Mononuclear cell (primary cell): ENCODE measurements around the gene INPP5D. TPM values are rescaled to one million over a fixed set of nuclear protein-coding genes. Genes with fewer than 3 reads are reported as not detected.

Experiments used
- H3K27me3 ChIP-seq: 2 replicates; pipeline ENCODE4 v1.6.0; 2011; ENCODE audit warnings: low read length, control low read depth; ENCODE audit not compliant: insufficient read depth
- H3K4me1 ChIP-seq: 2 replicates; pipeline ENCODE4 v1.5.1; 2011; ENCODE audit warnings: mild to moderate bottlenecking, low read length, control low read depth; ENCODE audit not compliant: insufficient read depth
- H3K4me3 ChIP-seq: 2 replicates; pipeline ENCODE4 v1.5.1; 2011; ENCODE audit warnings: mild to moderate bottlenecking, low read length, moderate library complexity
- H3K9me3 ChIP-seq: 2 replicates; pipeline ENCODE4 v1.5.1; 2011; ENCODE audit warnings: low read depth, mild to moderate bottlenecking, control low read depth, low read length
- total RNA-seq: library from RNA; depleted of rRNA; stranded (reverse); fragments of >200 nt; gene quantifications from one replicate; pipeline ENCODE4 v1.2.3, GENCODE V29; 2012

The INPP5D gene
- total RNA-seq, 1 donor: 122 TPM

- Histone ChIP-seq H3K27me3 (no peaks in the 10 kb centered on the region), H3K4me3 (no peak overlapping the region), H3K9me3 (no peaks in the 10 kb centered on the region), H3K4me1 (peaks cover 65% of the 10 kb centered on the region)
Measured at GRCh38 chr2:233241803-233242202, 181.7 kb downstream of the INPP5D start.

DNA sequence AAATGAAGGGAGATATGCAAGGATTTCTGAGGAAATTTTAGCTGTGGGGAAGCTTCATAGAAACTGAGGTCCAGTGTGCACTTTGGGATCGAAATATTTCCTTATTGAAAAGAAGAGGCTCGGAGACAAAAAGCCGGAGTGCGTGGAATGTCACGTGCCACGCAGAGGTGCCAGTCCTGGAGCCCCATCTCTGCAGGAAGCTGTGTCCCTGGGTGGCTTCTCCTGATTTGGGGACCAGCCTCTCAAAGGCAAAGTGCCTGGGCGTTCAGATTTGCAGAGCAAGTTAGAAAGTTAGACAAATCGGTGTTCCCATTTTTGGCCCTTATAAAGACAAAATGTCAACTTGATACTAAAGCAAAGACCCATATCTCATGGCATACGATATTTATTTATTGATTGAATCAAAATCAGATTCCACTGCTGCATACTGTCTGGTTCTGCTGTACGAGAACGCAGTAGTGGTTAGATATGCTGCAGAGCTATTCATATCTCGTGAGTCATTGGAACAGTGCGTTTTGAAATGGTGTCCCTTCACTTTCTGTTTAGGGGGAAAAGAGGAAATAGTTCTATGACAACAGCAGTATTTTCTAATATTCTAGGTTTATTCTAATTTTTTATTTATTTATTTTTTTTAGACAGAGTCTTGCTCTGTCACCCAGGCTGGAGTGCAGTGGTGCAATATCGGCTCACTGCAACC, 182.2 kb downstream of the INPP5D start:
- Histone ChIP-seq H3K4me3 (no peak overlapping the region), H3K9me3 (no peaks in the 10 kb centered on the region), H3K27me3 (no peaks in the 10 kb centered on the region), H3K4me1 (peaks cover 67% of the 10 kb centered on the region)

DNA sequence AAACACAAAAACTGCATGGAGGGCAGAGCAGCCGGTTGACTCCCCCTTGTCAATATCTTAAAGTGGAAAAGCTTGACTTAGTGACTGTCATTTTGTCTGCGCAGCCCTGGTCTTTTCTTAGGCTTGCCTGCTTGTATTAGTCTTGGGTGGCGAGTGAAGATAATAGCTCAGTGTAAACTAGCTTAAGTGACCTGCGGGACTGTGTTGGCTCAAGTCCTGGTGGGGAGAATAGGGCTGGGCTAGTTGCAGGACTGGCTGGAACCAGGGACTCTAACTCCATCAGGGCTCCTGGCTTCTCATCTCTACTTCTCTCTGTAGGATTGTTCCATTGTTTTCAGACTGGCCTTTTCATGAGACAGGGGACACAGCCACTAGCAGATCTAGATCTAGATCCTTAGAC, 183.2 kb downstream of the INPP5D start:
- Histone ChIP-seq H3K9me3 (no peaks in the 10 kb centered on the region), H3K4me3 (no peak overlapping the region), H3K4me1 (peaks cover 76% of the 10 kb centered on the region), H3K27me3 (no peaks in the 10 kb centered on the region)

DNA sequence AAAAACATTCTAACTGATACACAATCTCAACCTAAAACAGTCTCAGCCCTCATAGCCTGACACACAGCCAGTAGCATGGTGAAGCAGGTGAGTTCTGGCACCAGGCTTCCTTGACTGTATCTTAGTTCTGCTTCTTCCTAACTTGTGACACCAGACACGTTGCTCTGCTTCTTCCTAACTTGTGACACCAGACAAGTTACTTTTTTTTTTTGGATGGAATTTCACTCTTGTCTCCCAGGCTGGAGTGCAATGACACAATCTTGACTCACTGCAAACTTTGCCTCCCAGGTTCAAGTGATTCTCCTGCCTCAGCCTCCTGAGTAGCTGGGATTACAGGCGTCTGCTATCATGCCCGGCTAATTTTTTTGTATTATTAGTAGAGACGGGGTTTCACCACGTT, 184.7 kb downstream of the INPP5D start:
- Histone ChIP-seq H3K9me3 (no peaks in the 10 kb centered on the region), H3K4me1 (peaks cover 79% of the 10 kb centered on the region), H3K4me3 (no peak overlapping the region), H3K27me3 (no peaks in the 10 kb centered on the region)

GRCh38 chr2:233245406-233245805, 185.3 kb downstream of the INPP5D start:
- no peaks in the 10 kb centered on the region for H3K9me3 ChIP-seq
- no peaks in the 10 kb centered on the region for H3K27me3 ChIP-seq
- H3K4me1 ChIP-seq: peaks cover 80% of the 10 kb centered on the region

DNA sequence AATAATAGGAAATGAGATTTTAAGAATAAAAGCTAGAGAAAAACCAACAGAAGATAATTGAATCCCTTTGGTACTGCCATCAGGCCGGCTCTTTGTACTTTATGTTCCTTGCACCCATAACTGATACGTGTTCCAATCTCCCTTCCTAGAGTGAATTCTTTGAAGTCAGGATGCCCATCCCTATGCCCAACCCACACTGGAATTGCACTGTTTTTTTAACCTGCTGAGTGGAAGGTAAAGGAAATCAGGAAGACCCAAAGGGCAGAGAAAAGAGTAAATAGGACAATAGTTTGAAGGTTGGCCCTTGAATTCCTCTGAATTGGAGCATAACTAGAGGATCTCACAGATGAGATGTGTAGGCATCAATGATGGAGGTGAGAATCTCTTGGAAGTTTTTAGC, 187.0 kb downstream of the INPP5D start:
- H3K4me1 ChIP-seq: peaks cover 73% of the 10 kb centered on the region
- H3K9me3 ChIP-seq: no peaks in the 10 kb centered on the region
- no peak overlapping the region for H3K4me3 ChIP-seq
- H3K27me3 ChIP-seq: no peaks in the 10 kb centered on the region

More at GRCh38 chr2:233245406-233245805, 185.3 kb downstream of the INPP5D start:
- H3K4me3 ChIP-seq: no peak overlapping the region

- Histone ChIP-seq H3K9me3 (no peaks in the 10 kb centered on the region), H3K4me3 (no peak overlapping the region), H3K4me1 (peaks cover 73% of the 10 kb centered on the region), H3K27me3 (no peaks in the 10 kb centered on the region)
Measured at GRCh38 chr2:233247744-233248143, 187.6 kb downstream of the INPP5D start.

- no peaks in the 10 kb centered on the region for H3K9me3 ChIP-seq
- H3K27me3 ChIP-seq: no peaks in the 10 kb centered on the region
- H3K4me1 ChIP-seq: peaks cover 73% of the 10 kb centered on the region
- H3K4me3 ChIP-seq: no peak overlapping the region
Measured at GRCh38 chr2:233248999-233249398, 188.9 kb downstream of the INPP5D start.

DNA sequence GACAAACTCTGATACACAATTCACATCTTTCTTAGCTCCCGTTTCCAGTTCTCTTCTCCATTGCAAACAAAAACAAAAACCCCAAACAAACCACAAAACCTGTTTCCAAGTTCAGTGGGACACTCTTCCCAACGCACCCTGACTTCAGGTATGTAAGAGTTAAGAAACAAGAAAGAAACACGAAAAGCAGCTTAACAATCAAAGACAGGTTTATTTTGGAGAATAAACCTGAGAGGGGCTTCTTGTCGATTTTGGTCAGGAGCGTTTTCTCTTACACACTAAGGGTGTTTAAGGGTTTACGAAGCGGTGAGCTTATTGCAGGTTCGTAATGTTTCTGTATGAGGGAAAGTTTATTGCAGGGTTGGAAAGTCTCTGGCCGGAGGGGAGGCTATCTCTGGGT, 190.4 kb downstream of the INPP5D start:
- H3K4me1 ChIP-seq: peaks cover 75% of the 10 kb centered on the region
- H3K9me3 ChIP-seq: no peaks in the 10 kb centered on the region
- no peak overlapping the region for H3K4me3 ChIP-seq
- H3K27me3 ChIP-seq: no peaks in the 10 kb centered on the region

GRCh38 chr2:233250985-233251305, 190.8 kb downstream of the INPP5D start:
- H3K4me1 ChIP-seq: peaks cover 75% of the 10 kb centered on the region
- H3K4me3 ChIP-seq: peak overlapping the region; percentile 92
- H3K9me3 ChIP-seq: no peaks in the 10 kb centered on the region
- H3K27me3 ChIP-seq: no peaks in the 10 kb centered on the region

- H3K4me3 ChIP-seq: peak within 1 kb of the TSS; percentile 92
- peaks cover 75% of the 10 kb centered on the region for H3K4me1 ChIP-seq
- no peaks in the 10 kb centered on the region for H3K9me3 ChIP-seq
Measured at GRCh38 chr2:233251306-233252116, 191.4 kb downstream of the INPP5D start, which contains the start of gene ATG16L1. TSS of gene ATG16L1 (plus strand) at chr2:233251673. CDS start at chr2:233251828, 155 bp downstream.

DNA sequence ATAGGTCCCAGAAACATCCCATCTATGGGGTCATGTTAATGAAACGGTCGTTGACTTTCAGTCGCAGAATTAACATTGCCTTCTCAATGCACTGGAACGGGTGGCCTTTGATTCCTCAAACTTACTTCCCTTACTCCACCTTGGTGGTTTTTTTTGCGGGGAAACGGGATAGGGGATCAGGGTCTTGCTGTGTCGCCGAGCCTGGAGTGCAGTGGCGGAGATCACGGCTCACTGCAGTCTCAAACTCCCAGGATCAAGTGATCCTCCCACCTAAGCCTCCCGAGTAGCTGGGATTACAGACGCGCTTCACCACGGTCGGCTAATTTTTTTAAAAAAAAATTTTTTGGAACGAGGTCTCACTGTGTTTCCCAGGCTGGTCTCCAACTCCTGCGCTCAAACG, 192.1 kb downstream of the INPP5D start:
- peaks cover 73% of the 10 kb centered on the region for H3K4me1 ChIP-seq
- peak overlapping the region; percentile 92 for H3K4me3 ChIP-seq
- no peaks in the 10 kb centered on the region for H3K9me3 ChIP-seq
- no peaks in the 10 kb centered on the region for H3K27me3 ChIP-seq

More at GRCh38 chr2:233251306-233252116, 191.4 kb downstream of the INPP5D start, which contains the start of gene ATG16L1:
- no peaks in the 10 kb centered on the region for H3K27me3 ChIP-seq

- H3K27me3 ChIP-seq: no peaks in the 10 kb centered on the region
- peaks cover 44% of the 10 kb centered on the region for H3K4me1 ChIP-seq
- H3K9me3 ChIP-seq: no peaks in the 10 kb centered on the region
- no peak overlapping the region for H3K4me3 ChIP-seq
Measured at GRCh38 chr2:233255151-233255550, 195.0 kb downstream of the INPP5D start.

GRCh38 chr2:233256048-233256447, 195.9 kb downstream of the INPP5D start:
- Histone ChIP-seq H3K9me3 (no peaks in the 10 kb centered on the region), H3K4me1 (peaks cover 35% of the 10 kb centered on the region), H3K4me3 (no peak overlapping the region), H3K27me3 (no peaks in the 10 kb centered on the region)
